HepG2 (cell line): Measurements from ENCODE around the gene PHYH.

Experiments
- PHF21A ChIP-seq: sonication (generic); formaldehyde crosslinking; IDR thresholded peaks from 2 replicates; pipeline ENCODE4 v1.5.0; 2020; ENCODE audit warnings: mild to moderate bottlenecking, missing genetic modification reagents
- ZFX ChIP-seq: sonication (generic); formaldehyde crosslinking; IDR thresholded peaks from 2 replicates; pipeline ENCODE4 v1.4.0; 2020; ENCODE audit warnings: mild to moderate bottlenecking, low read depth, missing genetic modification reagents, moderate library complexity
- ZNF138 ChIP-seq: sonication (generic); formaldehyde crosslinking; IDR thresholded peaks from 2 replicates; pipeline ENCODE4 v1.5.0; 2020; ENCODE audit warnings: mild to moderate bottlenecking, low read depth, missing genetic modification reagents
- TF ChIP-seq, protein P1 (sequence below): sonication (generic); formaldehyde crosslinking; IDR thresholded peaks from 2 replicates; pipeline ENCODE4 v1.4.0; 2020; ENCODE audit warnings: missing genetic modification reagents

DNA sequence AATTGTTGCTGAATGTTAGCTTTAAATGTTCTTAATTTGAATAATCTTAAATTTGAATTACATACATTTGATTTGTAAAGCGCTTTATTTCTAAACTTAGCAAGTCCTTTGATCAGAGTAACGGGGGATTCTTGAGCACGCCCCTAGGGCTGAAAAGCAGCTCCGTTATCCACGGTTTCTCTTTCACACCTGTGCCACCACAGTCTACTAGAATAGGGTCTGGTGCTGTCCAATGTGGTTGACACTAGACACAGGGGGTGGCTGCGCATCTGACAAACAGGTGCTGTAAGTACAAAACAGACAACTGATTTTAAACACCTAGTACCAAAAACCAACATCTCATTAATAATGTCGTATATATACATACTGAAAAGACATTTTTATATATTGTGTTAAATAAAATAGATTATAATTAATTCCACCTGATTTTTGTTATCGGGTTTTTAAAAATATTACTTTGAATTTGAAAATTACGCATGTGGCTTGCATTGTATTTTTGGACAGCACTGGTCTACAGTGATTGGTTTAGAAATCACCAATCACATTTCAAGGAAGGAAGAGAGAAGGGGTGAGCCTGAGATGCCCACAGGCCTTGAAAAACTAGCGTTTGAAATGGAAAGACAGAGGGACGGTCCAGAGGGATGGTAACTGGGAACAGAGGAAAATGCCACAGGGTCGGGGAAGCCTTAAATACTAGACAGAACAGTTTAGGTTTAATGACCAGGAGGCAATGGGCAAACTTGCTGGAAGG is 40.9 kb upstream of the PHYH start:
- TF ChIP-seq ZFX (CRISPR knock-in tag) (no peak), PHF21A (CRISPR knock-in tag) (no peak), ZNF138 (CRISPR knock-in tag) (no peak)
- TF ChIP-seq, protein P1, sequence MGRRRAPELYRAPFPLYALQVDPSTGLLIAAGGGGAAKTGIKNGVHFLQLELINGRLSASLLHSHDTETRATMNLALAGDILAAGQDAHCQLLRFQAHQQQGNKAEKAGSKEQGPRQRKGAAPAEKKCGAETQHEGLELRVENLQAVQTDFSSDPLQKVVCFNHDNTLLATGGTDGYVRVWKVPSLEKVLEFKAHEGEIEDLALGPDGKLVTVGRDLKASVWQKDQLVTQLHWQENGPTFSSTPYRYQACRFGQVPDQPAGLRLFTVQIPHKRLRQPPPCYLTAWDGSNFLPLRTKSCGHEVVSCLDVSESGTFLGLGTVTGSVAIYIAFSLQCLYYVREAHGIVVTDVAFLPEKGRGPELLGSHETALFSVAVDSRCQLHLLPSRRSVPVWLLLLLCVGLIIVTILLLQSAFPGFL (CRISPR knock-in tag), result no peak
